ENCODE data around the gene KANSL1L. TPM values are rescaled to one million over a fixed set of nuclear protein-coding genes. Genes with fewer than 3 reads are reported as not detected.

The KANSL1L gene
- polyA plus RNA-seq, 1 of the 3 experiments (the other 2 are of a cell fraction), result 5.5 TPM

DNA sequence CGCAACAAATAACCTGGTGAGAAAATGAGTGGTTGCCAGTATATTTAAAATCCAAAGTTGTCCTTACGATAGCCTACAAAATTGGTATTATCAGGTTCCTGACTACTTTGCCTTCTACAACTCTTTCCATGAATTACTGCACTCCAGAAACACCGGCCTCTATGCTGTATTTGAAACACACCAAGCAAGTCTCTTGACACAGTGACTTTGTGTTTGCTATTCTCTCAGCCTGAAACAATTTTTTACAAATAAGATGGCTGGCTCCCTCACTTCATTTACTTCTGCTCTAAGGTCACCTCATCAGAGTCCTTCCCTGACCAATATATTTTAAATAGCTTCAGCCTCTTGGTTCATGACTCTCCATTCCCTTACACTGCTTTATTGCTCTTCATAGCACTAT is 12.2 kb downstream of the KANSL1L start:
- WGBS (ENCODE audit: low lambda C conversion rate), result 98% methylated on average over 3 of the region's 3 CpGs

More for the DNA sequence above, 12.2 kb downstream of the KANSL1L start:
- no peak for DNase-seq
- Histone ChIP-seq H3K27me3 (ENCODE audit: insufficient read depth) (no peaks in the 10 kb centered on the region), H4K20me1 (ENCODE audit: insufficient read depth) (no peaks in the 10 kb centered on the region), H3F3A (replicated peaks; ENCODE audit: insufficient read depth) (no peaks in the 10 kb centered on the region), H3K27ac (ENCODE audit: low read depth in 2 of 2, low read length in 1 of 2) (no peak overlapping the region), H3K9me3 (no peaks in the 10 kb centered on the region), H3K4me2 (no peak overlapping the region), H3K4me3 (ENCODE audit: low read depth in 2 of 2, low read length in 1 of 2) (no peak overlapping the region), H3K79me2 (ENCODE audit: insufficient read depth) (peaks cover 52% of the 10 kb centered on the region), H3K9ac (no peak overlapping the region), H3K9me2 (peaks cover 3% of the 10 kb centered on the region; the same call in 1 of the 2 replicates), H3K4me1 (ENCODE audit: control insufficient read depth in 1 of 2, insufficient read depth in 2 of 2, low read depth in 1 of 2, low read length in 1 of 2) (no peaks in the 10 kb centered on the region; a peak in 2 of 4 replicates), H2AFZ (ENCODE audit: low read depth) (no peak overlapping the region), H3K36me3 (replicated peaks in 1 of 2; ENCODE audit: control insufficient read depth in 1 of 2, insufficient read depth in 2 of 2, low read length in 1 of 2) (peaks cover 6 to 14% of the 10 kb centered on the region in 2 experiments)
- ChIA-PET CTCF (interaction anchor here (1.2 kb wide), 1 partner anchor 582 kb away, joined by 3 read pairs; no protein-coding TSS in a partner anchor), POLR2A (no interaction called here)
- TF ChIP-seq TAF1 (IDR thresholded peaks at IDR 0.05; ENCODE audit: borderline replicate concordance, low read depth, low read length) (no peak), FOXM1 (IDR thresholded peaks at IDR 0.05; ENCODE audit: low read depth) (no peak), NFIC (IDR thresholded peaks at IDR 0.05; ENCODE audit: borderline replicate concordance) (no peak), FOSL2 (IDR thresholded peaks at IDR 0.05; ENCODE audit: borderline replicate concordance, low read depth) (no peak), JUND (IDR thresholded peaks at IDR 0.05) (no peak), MXI1 (IDR thresholded peaks at IDR 0.05; ENCODE audit: low read depth, low read length) (no peak), EZH2phosphoT487 (IDR thresholded peaks at IDR 0.05; ENCODE audit: borderline replicate concordance, low read depth) (no peak), NRF1 (IDR thresholded peaks at IDR 0.05; ENCODE audit: low read depth, low read length) (no peak), TCF12 (IDR thresholded peaks at IDR 0.05) (no peak), GABPA (IDR thresholded peaks at IDR 0.05; ENCODE audit: low read depth) (no peak), TEAD4 (IDR thresholded peaks at IDR 0.05; ENCODE audit: borderline replicate concordance, insufficient read depth) (no peak), POLR2AphosphoS5 (IDR thresholded peaks at IDR 0.05; ENCODE audit: low read depth, low read length) (no peak), CHD2 (IDR thresholded peaks at IDR 0.05; ENCODE audit: low read length, partially characterized antibody) (no peak), FOXJ3 (CRISPR knock-in tag; IDR thresholded peaks at IDR 0.05) (no peak)
- TF ChIP-seq, protein P1, sequence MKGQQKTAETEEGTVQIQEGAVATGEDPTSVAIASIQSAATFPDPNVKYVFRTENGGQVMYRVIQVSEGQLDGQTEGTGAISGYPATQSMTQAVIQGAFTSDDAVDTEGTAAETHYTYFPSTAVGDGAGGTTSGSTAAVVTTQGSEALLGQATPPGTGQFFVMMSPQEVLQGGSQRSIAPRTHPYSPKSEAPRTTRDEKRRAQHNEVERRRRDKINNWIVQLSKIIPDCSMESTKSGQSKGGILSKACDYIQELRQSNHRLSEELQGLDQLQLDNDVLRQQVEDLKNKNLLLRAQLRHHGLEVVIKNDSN (IDR thresholded peaks at IDR 0.05; ENCODE audit: borderline replicate concordance, low read depth), result no peak
- TF ChIP-seq, protein P2, sequence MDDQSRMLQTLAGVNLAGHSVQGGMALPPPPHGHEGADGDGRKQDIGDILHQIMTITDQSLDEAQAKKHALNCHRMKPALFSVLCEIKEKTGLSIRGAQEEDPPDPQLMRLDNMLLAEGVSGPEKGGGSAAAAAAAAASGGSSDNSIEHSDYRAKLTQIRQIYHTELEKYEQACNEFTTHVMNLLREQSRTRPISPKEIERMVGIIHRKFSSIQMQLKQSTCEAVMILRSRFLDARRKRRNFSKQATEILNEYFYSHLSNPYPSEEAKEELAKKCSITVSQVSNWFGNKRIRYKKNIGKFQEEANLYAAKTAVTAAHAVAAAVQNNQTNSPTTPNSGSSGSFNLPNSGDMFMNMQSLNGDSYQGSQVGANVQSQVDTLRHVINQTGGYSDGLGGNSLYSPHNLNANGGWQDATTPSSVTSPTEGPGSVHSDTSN (IDR thresholded peaks at IDR 0.05), result no peak
- TF ChIP-seq, protein P3, sequence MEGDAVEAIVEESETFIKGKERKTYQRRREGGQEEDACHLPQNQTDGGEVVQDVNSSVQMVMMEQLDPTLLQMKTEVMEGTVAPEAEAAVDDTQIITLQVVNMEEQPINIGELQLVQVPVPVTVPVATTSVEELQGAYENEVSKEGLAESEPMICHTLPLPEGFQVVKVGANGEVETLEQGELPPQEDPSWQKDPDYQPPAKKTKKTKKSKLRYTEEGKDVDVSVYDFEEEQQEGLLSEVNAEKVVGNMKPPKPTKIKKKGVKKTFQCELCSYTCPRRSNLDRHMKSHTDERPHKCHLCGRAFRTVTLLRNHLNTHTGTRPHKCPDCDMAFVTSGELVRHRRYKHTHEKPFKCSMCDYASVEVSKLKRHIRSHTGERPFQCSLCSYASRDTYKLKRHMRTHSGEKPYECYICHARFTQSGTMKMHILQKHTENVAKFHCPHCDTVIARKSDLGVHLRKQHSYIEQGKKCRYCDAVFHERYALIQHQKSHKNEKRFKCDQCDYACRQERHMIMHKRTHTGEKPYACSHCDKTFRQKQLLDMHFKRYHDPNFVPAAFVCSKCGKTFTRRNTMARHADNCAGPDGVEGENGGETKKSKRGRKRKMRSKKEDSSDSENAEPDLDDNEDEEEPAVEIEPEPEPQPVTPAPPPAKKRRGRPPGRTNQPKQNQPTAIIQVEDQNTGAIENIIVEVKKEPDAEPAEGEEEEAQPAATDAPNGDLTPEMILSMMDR (IDR thresholded peaks at IDR 0.05), result no peak
- TF ChIP-seq, protein P4, sequence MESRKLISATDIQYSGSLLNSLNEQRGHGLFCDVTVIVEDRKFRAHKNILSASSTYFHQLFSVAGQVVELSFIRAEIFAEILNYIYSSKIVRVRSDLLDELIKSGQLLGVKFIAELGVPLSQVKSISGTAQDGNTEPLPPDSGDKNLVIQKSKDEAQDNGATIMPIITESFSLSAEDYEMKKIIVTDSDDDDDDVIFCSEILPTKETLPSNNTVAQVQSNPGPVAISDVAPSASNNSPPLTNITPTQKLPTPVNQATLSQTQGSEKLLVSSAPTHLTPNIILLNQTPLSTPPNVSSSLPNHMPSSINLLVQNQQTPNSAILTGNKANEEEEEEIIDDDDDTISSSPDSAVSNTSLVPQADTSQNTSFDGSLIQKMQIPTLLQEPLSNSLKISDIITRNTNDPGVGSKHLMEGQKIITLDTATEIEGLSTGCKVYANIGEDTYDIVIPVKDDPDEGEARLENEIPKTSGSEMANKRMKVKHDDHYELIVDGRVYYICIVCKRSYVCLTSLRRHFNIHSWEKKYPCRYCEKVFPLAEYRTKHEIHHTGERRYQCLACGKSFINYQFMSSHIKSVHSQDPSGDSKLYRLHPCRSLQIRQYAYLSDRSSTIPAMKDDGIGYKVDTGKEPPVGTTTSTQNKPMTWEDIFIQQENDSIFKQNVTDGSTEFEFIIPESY (IDR thresholded peaks at IDR 0.05; ENCODE audit: borderline replicate concordance, low read depth), result no peak
